NB4 (cell line): ENCODE data around the gene ARFGEF2.

ENCODE experiments used
- POLR2A ChIP-seq: IDR thresholded peaks from 2 replicates; pipeline ENCODE4 v1.6.1; 2011; ENCODE audit warnings: mild to moderate bottlenecking; ENCODE audit not compliant: insufficient read length; ENCODE audit errors: extremely low read depth
- TF ChIP-seq, protein P1 (sequence below): IDR thresholded peaks from one replicate; pipeline ENCODE4 v1.5.1; 2012; ENCODE audit warnings: low read depth, low read length
- TF ChIP-seq, protein P2 (sequence below): IDR thresholded peaks from 2 replicates; pipeline ENCODE4 v1.6.1; 2011; ENCODE audit warnings: low read depth, low read length

DNA sequence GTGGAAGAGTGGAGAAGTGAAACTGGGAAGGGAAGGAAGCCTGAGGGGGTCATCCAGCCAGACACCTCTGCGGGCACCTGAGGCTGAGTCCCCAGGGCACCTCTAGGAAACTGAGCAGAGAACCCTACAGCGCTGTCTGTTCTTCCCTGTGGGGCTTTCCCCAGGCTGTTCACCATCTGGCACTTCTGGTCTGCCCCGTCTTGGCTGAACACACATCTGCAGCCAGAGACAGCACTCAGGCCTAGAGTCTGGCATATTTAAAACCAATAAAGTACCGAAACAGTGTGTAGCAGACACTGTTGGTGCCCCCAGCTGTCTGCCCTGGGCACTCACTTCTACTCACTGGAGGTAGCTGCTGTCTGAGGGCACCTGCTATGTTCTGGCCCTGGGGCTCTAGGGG lies 9.4 kb upstream of the ARFGEF2 start:
- TF ChIP-seq, protein P1, sequence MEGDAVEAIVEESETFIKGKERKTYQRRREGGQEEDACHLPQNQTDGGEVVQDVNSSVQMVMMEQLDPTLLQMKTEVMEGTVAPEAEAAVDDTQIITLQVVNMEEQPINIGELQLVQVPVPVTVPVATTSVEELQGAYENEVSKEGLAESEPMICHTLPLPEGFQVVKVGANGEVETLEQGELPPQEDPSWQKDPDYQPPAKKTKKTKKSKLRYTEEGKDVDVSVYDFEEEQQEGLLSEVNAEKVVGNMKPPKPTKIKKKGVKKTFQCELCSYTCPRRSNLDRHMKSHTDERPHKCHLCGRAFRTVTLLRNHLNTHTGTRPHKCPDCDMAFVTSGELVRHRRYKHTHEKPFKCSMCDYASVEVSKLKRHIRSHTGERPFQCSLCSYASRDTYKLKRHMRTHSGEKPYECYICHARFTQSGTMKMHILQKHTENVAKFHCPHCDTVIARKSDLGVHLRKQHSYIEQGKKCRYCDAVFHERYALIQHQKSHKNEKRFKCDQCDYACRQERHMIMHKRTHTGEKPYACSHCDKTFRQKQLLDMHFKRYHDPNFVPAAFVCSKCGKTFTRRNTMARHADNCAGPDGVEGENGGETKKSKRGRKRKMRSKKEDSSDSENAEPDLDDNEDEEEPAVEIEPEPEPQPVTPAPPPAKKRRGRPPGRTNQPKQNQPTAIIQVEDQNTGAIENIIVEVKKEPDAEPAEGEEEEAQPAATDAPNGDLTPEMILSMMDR = no peak
- no peak for TF ChIP-seq POLR2A
- TF ChIP-seq, protein P2, sequence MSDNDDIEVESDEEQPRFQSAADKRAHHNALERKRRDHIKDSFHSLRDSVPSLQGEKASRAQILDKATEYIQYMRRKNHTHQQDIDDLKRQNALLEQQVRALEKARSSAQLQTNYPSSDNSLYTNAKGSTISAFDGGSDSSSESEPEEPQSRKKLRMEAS = no peak
